OCI-LY7 (cell line): Measurements from ENCODE around the gene ADPRH. TPM values are rescaled to one million over a fixed set of nuclear protein-coding genes. Genes with fewer than 3 reads are reported as not detected.

Source experiments
- BruUV-seq: library from RNA; stranded (reverse); fragments of 400-500 nt; replicated peaks from 2 replicates; lab custom pipeline; 2021; lab: Mats Ljungman, UMichigan
- CTCF ChIA-PET: fragments of 300-600 bp; sonication (Branson Sonifier 250); formaldehyde crosslinking; loops from one replicate; lab custom pipeline; 2022; ENCODE audit warnings: antibody characterized with exemption; ENCODE audit not compliant: unreplicated experiment; lab: Charles Lee
- POLR2A ChIA-PET: fragments of 300-600 bp; sonication (Branson Sonifier 250); formaldehyde crosslinking; loops from one replicate; lab custom pipeline; 2022; ENCODE audit warnings: antibody characterized with exemption; lab: Charles Lee
- DNase-seq: peaks from one replicate; pipeline ENCODE4 v3.0.0-alpha.2; 2015; ENCODE audit warnings: low spot score
- H2AFZ ChIP-seq: fragments of 200-600 bp; sonication (generic), shearing (Covaris generic); 2 replicates; pipeline ENCODE4 v1.6.1; 2014; ENCODE audit warnings: mild to moderate bottlenecking, antibody characterized with exemption, low read length, moderate library complexity
- H3K27ac ChIP-seq: fragments of 200-600 bp; sonication (generic); 2 replicates; pipeline ENCODE4 v1.5.1; 2014; ENCODE audit warnings: mixed run types, low read depth, mild to moderate bottlenecking, moderate library complexity, low read length, inconsistent platforms; ENCODE audit not compliant: poor library complexity, severe bottlenecking
- H3K36me3 ChIP-seq: fragments of 200-600 bp; sonication (generic); 2 replicates; pipeline ENCODE4 v1.6.1; 2014; ENCODE audit warnings: mild to moderate bottlenecking, antibody characterized with exemption, low read length, moderate library complexity, mixed read lengths; ENCODE audit not compliant: insufficient read depth
- H3K4me1 ChIP-seq: fragments of 200-600 bp; sonication (generic); 2 replicates; pipeline ENCODE4 v1.5.1; 2014; ENCODE audit warnings: mild to moderate bottlenecking, low read length; ENCODE audit not compliant: insufficient read depth, poor library complexity, severe bottlenecking
- H3K4me2 ChIP-seq: fragments of 200-600 bp; sonication (generic); 2 replicates; pipeline ENCODE4 v1.6.1; 2014; ENCODE audit warnings: mild to moderate bottlenecking, low read length
- H3K4me3 ChIP-seq: fragments of 200-600 bp; sonication (generic); 2 replicates; pipeline ENCODE4 v1.5.1; 2014; ENCODE audit warnings: mild to moderate bottlenecking, low read depth, low read length; ENCODE audit not compliant: poor library complexity, severe bottlenecking
- H3K79me2 ChIP-seq: fragments of 200-600 bp; sonication (generic); 2 replicates; pipeline ENCODE4 v1.6.1; 2016; ENCODE audit warnings: low read depth, mild to moderate bottlenecking, low read length, moderate library complexity, mixed read lengths; ENCODE audit not compliant: insufficient read depth
- H3K9me2 ChIP-seq: fragments of 200-600 bp; sonication (generic); 2 replicates; pipeline ENCODE4 v1.6.1; 2016; ENCODE audit warnings: mild to moderate bottlenecking, low read length, mixed read lengths; ENCODE audit not compliant: insufficient read depth
- H3K9me3 ChIP-seq: fragments of 200-600 bp; sonication (generic); 2 replicates; pipeline ENCODE4 v1.6.1; 2014; ENCODE audit warnings: mild to moderate bottlenecking, mixed run types, low read length, mixed read lengths
- H4K20me1 ChIP-seq: fragments of 200-600 bp; sonication (generic); 2 replicates; pipeline ENCODE4 v1.6.1; 2014; ENCODE audit warnings: mild to moderate bottlenecking, antibody characterized with exemption, low read length, moderate library complexity, mixed read lengths; ENCODE audit not compliant: insufficient read depth
- CTCF ChIP-seq: fragments of 200-600 bp; sonication (generic); conservative IDR thresholded peaks from 2 replicates; pipeline ENCODE4 v1.5.1; 2014; ENCODE audit warnings: mild to moderate bottlenecking, antibody characterized with exemption, low read length, moderate library complexity, mixed read lengths
- EZH2phosphoT487 ChIP-seq: fragments of 200-600 bp; sonication (generic); IDR thresholded peaks from 2 replicates; pipeline ENCODE4 v1.6.1; 2018; ENCODE audit warnings: low read depth, borderline replicate concordance, mild to moderate bottlenecking, mixed run types, antibody characterized with exemption, low read length, moderate library complexity, mixed read lengths
- intact Hi-C: fragments of 100-400 bp; cut with micrococcal nuclease; formaldehyde crosslinking; loops from one replicate; pipeline ENCODE4 v1.10.0; 2022; ENCODE audit not compliant: unreplicated experiment
- total RNA-seq, 2 experiments: library from RNA; depleted of rRNA in 1 of 2; stranded (reverse); fragments of >200 nt in 1 of 2; shearing (Covaris generic) in 1 of 2; gene quantifications; 2 replicates each; pipeline ENCODE4 v1.2.3, GENCODE V29; 2014 to 2022

Gene ADPRH
- total RNA-seq, 2 experiments from 2014 or later, result not detected

- ChIA-PET CTCF (no interaction called here), POLR2A (no interaction called here)
- Histone ChIP-seq H3K79me2 (no peaks in the 10 kb centered on the region), H4K20me1 (no peaks in the 10 kb centered on the region), H3K9me3 (no peaks in the 10 kb centered on the region), H3K4me3 (no peak overlapping the region), H3K4me1 (peaks cover 10% of the 10 kb centered on the region), H3K27ac (no peak overlapping the region), H2AFZ (no peak overlapping the region), H3K36me3 (no peaks in the 10 kb centered on the region), H3K9me2 (no peaks in the 10 kb centered on the region), H3K4me2 (no peak overlapping the region)
- intact Hi-C loops, result no loop called here
- no TSS peak for BruUV-seq
- no peak for DNase-seq
- TF ChIP-seq EZH2phosphoT487, result no peak
- no peak for TF ChIP-seq CTCF
These were observed 7.5 kb downstream of the ADPRH start for GRCh38 chr3:119586733-119587172.

- DNase-seq, result peak; percentile 22
- peak overlapping the region; percentile 4; the same call in 1 of the 2 replicates for H3K4me2 ChIP-seq
- ChIA-PET CTCF (no interaction called here), POLR2A (no interaction called here)
- no peak overlapping the region for H2AFZ ChIP-seq
- no peaks in the 10 kb centered on the region for H3K9me3 ChIP-seq
- H3K27ac ChIP-seq, result no peak overlapping the region
- H4K20me1 ChIP-seq, result no peaks in the 10 kb centered on the region
- H3K79me2 ChIP-seq, result no peaks in the 10 kb centered on the region
- no peak for TF ChIP-seq EZH2phosphoT487
- no peak for TF ChIP-seq CTCF
- no peak overlapping the region for H3K4me3 ChIP-seq
- H3K9me2 ChIP-seq, result no peaks in the 10 kb centered on the region
- peaks cover 10% of the 10 kb centered on the region for H3K4me1 ChIP-seq
- no peaks in the 10 kb centered on the region for H3K36me3 ChIP-seq
- intact Hi-C loops, result no loop called here
- BruUV-seq, result no TSS peak
These were observed 8.8 kb downstream of the ADPRH start for GRCh38 chr3:119588112-119588511.

- Histone ChIP-seq H3K27ac (no peak overlapping the region), H2AFZ (no peak overlapping the region), H3K4me3 (no peak overlapping the region), H3K9me2 (no peaks in the 10 kb centered on the region), H4K20me1 (no peaks in the 10 kb centered on the region), H3K9me3 (no peaks in the 10 kb centered on the region), H3K4me1 (peaks cover 10% of the 10 kb centered on the region), H3K36me3 (no peaks in the 10 kb centered on the region), H3K79me2 (no peaks in the 10 kb centered on the region), H3K4me2 (no peak overlapping the region)
- BruUV-seq, result no TSS peak
- ChIA-PET POLR2A (no interaction called here), CTCF (no interaction called here)
- no peak for TF ChIP-seq EZH2phosphoT487
- TF ChIP-seq CTCF, result no peak
- intact Hi-C loops, result no loop called here
- no peak for DNase-seq
These were observed 9.9 kb downstream of the ADPRH start for GRCh38 chr3:119589102-119589773.
